Neural cell (in vitro differentiated cells): Measurements from ENCODE around the gene ECI1. TPM values are rescaled to one million over a fixed set of nuclear protein-coding genes. Genes with fewer than 3 reads are reported as not detected.

Experiments
- H2AFZ ChIP-seq: fragments of 200-600, 300-800 bp; sonication (generic), shearing (Covaris generic); 2 replicates; pipeline ENCODE4 v1.6.0; 2014; ENCODE audit warnings: low read depth, mild to moderate bottlenecking, antibody characterized with exemption, low read length, moderate library complexity
- H3F3A ChIP-seq: fragments of 200-600 bp; shearing (Covaris generic); 2 replicates; pipeline ENCODE4 v1.6.1; 2016; ENCODE audit warnings: mild to moderate bottlenecking, moderate library complexity, mixed read lengths, antibody characterized with exemption, low read length; ENCODE audit not compliant: insufficient read depth, poor library complexity, severe bottlenecking
- H3K27ac ChIP-seq: fragments of 200-600, 300-800 bp; sonication (generic), shearing (Covaris generic); 2 replicates; pipeline ENCODE4 v1.5.1; 2014; ENCODE audit warnings: mild to moderate bottlenecking, low read length, moderate library complexity
- H3K27me3 ChIP-seq: fragments of 300-800, 200-600 bp; sonication (generic), shearing (Covaris generic); 2 replicates; pipeline ENCODE4 v1.6.0; 2014; ENCODE audit warnings: mild to moderate bottlenecking, low read depth, low read length, moderate library complexity; ENCODE audit not compliant: insufficient read depth
- H3K36me3 ChIP-seq: fragments of 300-800, 200-600 bp; sonication (generic), shearing (Covaris generic); 2 replicates; pipeline ENCODE4 v1.5.1; 2014; ENCODE audit warnings: mild to moderate bottlenecking, antibody characterized with exemption, low read length, moderate library complexity; ENCODE audit not compliant: insufficient read depth
- H3K4me2 ChIP-seq: fragments of 300-800, 200-600 bp; sonication (generic), shearing (Covaris generic); 2 replicates; pipeline ENCODE4 v1.6.0; 2014; ENCODE audit warnings: mild to moderate bottlenecking, low read length
- H3K4me3 ChIP-seq: fragments of 300-800, 200-600 bp; sonication (generic), shearing (Covaris generic); 2 replicates; pipeline ENCODE4 v1.5.1; 2014; ENCODE audit warnings: mild to moderate bottlenecking, low read length, moderate library complexity
- H3K79me2 ChIP-seq: fragments of 200-600 bp; shearing (Covaris generic); replicated peaks from 2 replicates; pipeline ENCODE4 v1.6.0; 2014; ENCODE audit warnings: mild to moderate bottlenecking, low read length, moderate library complexity; ENCODE audit not compliant: insufficient read depth
- H3K9ac ChIP-seq: fragments of 300-800, 200-600 bp; sonication (generic), shearing (Covaris generic); 2 replicates; pipeline ENCODE4 v1.6.1; 2016; ENCODE audit warnings: mild to moderate bottlenecking, low read length, mixed read lengths
- H3K9me2 ChIP-seq: fragments of 200-600 bp; shearing (Covaris generic); 2 replicates; pipeline ENCODE4 v1.6.1; 2016; ENCODE audit warnings: mild to moderate bottlenecking, low read length, mixed read lengths; ENCODE audit not compliant: insufficient read depth
- H3K9me3 ChIP-seq: fragments of 200-600, 300-800 bp; sonication (generic), shearing (Covaris generic); 2 replicates; pipeline ENCODE4 v1.6.1; 2016; ENCODE audit warnings: mild to moderate bottlenecking, mixed run types, low read length, moderate library complexity, mixed read lengths
- H4K20me1 ChIP-seq: fragments of 200-600 bp; shearing (Covaris generic); 2 replicates; pipeline ENCODE4 v1.6.1; 2016; ENCODE audit warnings: mild to moderate bottlenecking, mixed run types; ENCODE audit not compliant: insufficient read depth
- EP300 ChIP-seq: fragments of 450-650 bp; conservative IDR thresholded peaks from 2 replicates; pipeline ENCODE4 v1.6.1; 2014; ENCODE audit warnings: antibody characterized with exemption, mild to moderate bottlenecking, moderate library complexity; ENCODE audit not compliant: poor library complexity, severe bottlenecking
- MXI1 ChIP-seq: fragments of 450-650 bp; conservative IDR thresholded peaks from 2 replicates; pipeline ENCODE4 v1.6.1; 2014; ENCODE audit warnings: antibody characterized with exemption, mild to moderate bottlenecking; ENCODE audit not compliant: poor library complexity, severe bottlenecking
- POLR2AphosphoS5 ChIP-seq: IDR thresholded peaks from 2 replicates; pipeline ENCODE4 v1.6.1; 2012
- REST ChIP-seq: IDR thresholded peaks from 2 replicates; pipeline ENCODE4 v1.6.1; 2012; ENCODE audit warnings: borderline replicate concordance
- SMC3 ChIP-seq: fragments of 450-650 bp; conservative IDR thresholded peaks from 2 replicates; pipeline ENCODE4 v1.6.1; 2014; ENCODE audit warnings: antibody characterized with exemption, mild to moderate bottlenecking, moderate library complexity; ENCODE audit not compliant: poor library complexity
- TAF1 ChIP-seq: IDR thresholded peaks from 2 replicates; pipeline ENCODE4 v1.6.1; 2012; ENCODE audit warnings: low read depth
- polyA plus RNA-seq: library from polyadenylated mRNA; depleted of rRNA; stranded (reverse); fragments of >200 nt; gene quantifications from 2 replicates; pipeline ENCODE4 v1.2.3, GENCODE V29; 2014
- TF ChIP-seq, protein P1 (sequence below): fragments of 450-650 bp; IDR thresholded peaks from 2 replicates; pipeline ENCODE4 v1.5.1; 2014; ENCODE audit warnings: antibody characterized with exemption, mild to moderate bottlenecking, moderate library complexity; ENCODE audit not compliant: poor library complexity, severe bottlenecking

The ECI1 gene
- polyA plus RNA-seq, 1 donor from 2014 or later = 35.3 TPM

DNA sequence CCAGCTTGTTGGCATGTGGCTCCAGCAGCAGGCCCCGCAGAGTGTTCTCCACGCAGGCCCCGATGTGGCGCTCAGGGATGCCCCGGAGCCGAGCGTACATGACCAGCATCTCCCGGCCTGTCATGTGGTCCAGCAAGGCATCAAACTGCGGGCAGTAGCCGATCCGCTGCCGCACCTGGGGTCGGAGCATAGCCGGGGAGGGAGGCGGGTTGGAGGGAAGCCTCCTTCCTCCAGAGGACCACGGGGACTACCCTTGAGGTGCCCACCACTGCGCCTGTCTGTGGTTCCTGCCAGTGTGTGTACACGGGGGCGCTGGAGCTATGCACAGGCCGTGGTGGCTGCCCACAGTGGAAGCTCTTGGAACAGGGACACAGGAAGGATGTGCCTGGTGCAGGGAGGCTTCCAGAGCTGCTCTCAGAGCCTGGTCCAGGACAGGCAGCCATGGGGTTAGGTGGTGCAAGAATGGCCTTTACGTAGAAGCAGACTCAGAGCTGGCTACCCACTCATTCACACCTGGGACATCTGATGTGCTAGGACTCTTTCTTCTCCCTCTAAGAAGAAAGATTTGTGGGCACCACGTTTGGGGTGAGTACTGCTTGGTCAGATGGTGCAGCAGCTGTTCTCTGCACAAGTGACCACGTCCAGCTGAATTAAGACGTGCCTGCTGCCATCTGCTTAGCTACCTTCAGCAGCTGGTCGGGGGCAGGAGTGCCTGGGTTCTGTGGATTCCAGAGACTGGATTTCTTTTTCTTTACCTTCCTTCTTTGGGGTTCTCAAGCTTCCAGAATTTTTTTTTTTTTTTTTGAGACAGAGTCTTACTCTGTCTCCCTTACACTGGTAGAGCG lies 27.8 kb upstream of the ECI1 start:
- Histone ChIP-seq H3K27ac (no peak overlapping the region), H3F3A (no peaks in the 10 kb centered on the region), H3K9me3 (no peaks in the 10 kb centered on the region), H3K27me3 (no peaks in the 10 kb centered on the region), H2AFZ (no peak overlapping the region), H4K20me1 (no peaks in the 10 kb centered on the region), H3K36me3 (no peaks in the 10 kb centered on the region), H3K4me3 (no peak overlapping the region), H3K9me2 (no peaks in the 10 kb centered on the region), H3K9ac (no peak overlapping the region), H3K79me2 (no peaks in the 10 kb centered on the region), H3K4me2 (no peak overlapping the region)
- no peak for TF ChIP-seq REST
- TF ChIP-seq, protein P1, sequence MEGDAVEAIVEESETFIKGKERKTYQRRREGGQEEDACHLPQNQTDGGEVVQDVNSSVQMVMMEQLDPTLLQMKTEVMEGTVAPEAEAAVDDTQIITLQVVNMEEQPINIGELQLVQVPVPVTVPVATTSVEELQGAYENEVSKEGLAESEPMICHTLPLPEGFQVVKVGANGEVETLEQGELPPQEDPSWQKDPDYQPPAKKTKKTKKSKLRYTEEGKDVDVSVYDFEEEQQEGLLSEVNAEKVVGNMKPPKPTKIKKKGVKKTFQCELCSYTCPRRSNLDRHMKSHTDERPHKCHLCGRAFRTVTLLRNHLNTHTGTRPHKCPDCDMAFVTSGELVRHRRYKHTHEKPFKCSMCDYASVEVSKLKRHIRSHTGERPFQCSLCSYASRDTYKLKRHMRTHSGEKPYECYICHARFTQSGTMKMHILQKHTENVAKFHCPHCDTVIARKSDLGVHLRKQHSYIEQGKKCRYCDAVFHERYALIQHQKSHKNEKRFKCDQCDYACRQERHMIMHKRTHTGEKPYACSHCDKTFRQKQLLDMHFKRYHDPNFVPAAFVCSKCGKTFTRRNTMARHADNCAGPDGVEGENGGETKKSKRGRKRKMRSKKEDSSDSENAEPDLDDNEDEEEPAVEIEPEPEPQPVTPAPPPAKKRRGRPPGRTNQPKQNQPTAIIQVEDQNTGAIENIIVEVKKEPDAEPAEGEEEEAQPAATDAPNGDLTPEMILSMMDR = no peak
- TF ChIP-seq SMC3 = no peak

DNA sequence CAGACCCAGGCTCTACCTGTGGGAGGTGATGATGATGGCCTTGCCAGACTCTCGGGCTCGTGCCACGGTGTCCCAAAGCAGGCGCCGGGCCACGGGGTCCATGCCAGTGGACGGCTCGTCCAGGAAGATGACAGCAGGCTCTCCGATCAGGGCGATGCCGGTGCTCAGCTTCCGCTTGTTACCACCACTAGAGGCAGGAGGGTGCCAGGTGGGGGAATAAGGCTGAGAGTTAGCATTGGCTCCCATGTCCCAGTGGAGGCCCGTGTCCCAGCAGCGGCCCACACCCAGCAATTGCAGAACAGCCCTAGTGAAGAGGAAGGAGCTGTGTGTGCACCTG lies 26.9 kb upstream of the ECI1 start:
- no peaks in the 10 kb centered on the region for H3K9me2 ChIP-seq
- H2AFZ ChIP-seq = no peak overlapping the region
- H3K27me3 ChIP-seq = no peaks in the 10 kb centered on the region
- no peaks in the 10 kb centered on the region for H3K9me3 ChIP-seq
- H3K27ac ChIP-seq = no peak overlapping the region
- no peaks in the 10 kb centered on the region for H3F3A ChIP-seq
- no peaks in the 10 kb centered on the region for H3K79me2 ChIP-seq
- no peaks in the 10 kb centered on the region for H4K20me1 ChIP-seq
- TF ChIP-seq EP300 = no peak
- no peak for TF ChIP-seq MXI1
- no peak for TF ChIP-seq POLR2AphosphoS5
- TF ChIP-seq SMC3 = no peak
- TF ChIP-seq, protein P1 = no peak
- TF ChIP-seq REST = no peak
- no peak for TF ChIP-seq TAF1
- H3K4me3 ChIP-seq = no peak overlapping the region
- H3K4me2 ChIP-seq = no peak overlapping the region
- H3K36me3 ChIP-seq = no peaks in the 10 kb centered on the region
- H3K9ac ChIP-seq = no peak overlapping the region
